ENCODE measurements around the gene SELL. TPM values are rescaled to one million over a fixed set of nuclear protein-coding genes. Genes with fewer than 3 reads are reported as not detected.
"Not testable (repeated sequence)": the region's sequence is repeated elsewhere in the genome, so short reads cannot be mapped to it uniquely, and the experiment has no call there.

Gene SELL
- total RNA-seq, 2 experiments from 2014 or later = 110 to 111 TPM

DNA sequence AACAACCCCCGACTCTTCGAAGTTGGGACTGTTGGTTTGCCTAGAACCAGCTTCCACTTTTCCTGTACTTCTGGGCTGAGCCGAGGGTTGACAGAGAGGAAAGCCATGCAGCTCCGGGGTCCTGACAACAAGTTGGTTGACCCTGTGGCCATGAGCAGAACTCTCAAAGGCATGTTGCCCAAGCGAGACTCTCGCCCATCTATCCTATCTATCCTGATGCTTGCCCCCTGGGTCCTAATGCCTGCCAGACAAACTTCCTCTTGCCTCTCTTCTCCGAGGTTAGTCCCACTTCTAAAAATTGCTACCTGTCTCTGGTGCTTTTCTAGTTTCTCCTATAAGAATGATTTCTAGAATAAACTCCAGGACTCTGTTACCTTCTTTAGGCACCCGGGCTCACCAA is 48.7 kb downstream of the SELL start:
- Mint-ChIP-seq H3K9me3 (peaks cover 29% of the 10 kb centered on the region), H3K36me3 (peaks cover 42% of the 10 kb centered on the region), H3K4me3 (peak overlapping the region; percentile 53), H3K4me1 (peaks cover 47% of the 10 kb centered on the region)
- not testable (repeated sequence) for DNase-seq, H3K27ac Mint-ChIP-seq, H3K27me3 Mint-ChIP-seq

DNA sequence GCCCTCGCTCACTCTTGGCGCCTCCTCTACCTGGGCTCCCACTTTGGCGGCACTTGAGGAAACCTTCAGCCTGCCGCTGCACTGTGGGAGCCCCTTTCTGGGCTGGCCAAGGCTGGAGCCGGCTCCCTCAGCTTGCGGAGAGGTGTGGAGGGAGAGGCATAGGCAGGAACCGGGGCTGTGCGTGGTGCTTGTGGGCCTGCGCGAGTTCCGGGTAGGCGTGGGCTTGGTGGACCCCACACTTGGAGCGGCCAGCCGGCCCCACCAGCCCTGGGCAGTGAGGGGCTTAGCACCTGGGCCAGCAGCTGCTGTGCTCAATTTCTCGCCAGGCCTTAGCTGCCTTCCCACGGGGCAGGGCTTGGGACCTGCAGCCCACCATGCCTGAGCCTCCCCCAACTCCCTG is 50.4 kb downstream of the SELL start:
- not testable (repeated sequence) for DNase-seq, H3K27ac Mint-ChIP-seq, H3K4me3 Mint-ChIP-seq, H3K27me3 Mint-ChIP-seq
- H3K36me3 Mint-ChIP-seq = peaks cover 45% of the 10 kb centered on the region
- peaks cover 37% of the 10 kb centered on the region for H3K4me1 Mint-ChIP-seq
- peaks cover 39% of the 10 kb centered on the region for H3K9me3 Mint-ChIP-seq

DNA sequence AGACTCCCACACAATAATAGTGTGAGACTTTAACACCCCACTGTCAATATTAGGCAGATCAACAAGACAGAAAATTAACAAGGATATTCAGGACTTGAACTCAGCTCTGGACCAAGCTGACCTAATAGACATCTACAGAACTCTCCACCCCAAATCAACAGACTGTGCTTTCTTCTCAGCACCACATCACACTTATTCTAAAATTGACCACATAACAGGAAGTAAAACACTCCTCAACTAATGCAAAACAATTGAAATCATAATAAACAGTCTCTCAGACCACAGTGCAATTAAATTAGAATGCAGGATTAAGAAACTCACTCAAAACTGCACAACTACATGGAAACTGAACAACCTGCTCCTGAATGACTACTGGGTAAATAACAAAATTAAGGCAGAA is 52.6 kb downstream of the SELL start:
- not testable (repeated sequence) for H3K27me3 Mint-ChIP-seq, DNase-seq, H3K27ac Mint-ChIP-seq, H3K4me3 Mint-ChIP-seq
- H3K9me3 Mint-ChIP-seq = peaks cover 47% of the 10 kb centered on the region
- peaks cover 59% of the 10 kb centered on the region for H3K36me3 Mint-ChIP-seq
- peaks cover 39% of the 10 kb centered on the region for H3K4me1 Mint-ChIP-seq

DNA sequence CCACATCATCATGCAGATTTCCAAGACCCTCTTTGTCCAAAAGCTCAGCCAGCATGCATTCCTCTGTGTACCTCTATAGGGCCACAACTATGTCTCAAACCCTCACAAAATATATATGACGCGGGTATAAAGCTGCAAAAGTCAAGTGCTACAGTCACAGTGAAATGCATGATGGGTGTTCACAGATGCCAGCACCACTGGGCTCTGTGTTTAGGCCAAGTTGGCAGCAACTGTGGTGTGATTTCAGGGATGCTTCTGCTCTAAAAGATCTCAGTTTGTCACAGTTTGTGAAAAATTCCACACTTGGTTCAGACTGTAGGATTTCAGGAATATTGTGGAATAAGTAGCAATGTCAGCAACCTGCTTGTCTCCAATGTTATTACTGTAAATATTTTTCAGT is 57.5 kb downstream of the SELL start:
- Mint-ChIP-seq H3K9me3 (peaks cover 45% of the 10 kb centered on the region), H3K27ac (no peak overlapping the region), H3K4me3 (no peak overlapping the region), H3K4me1 (peaks cover 41% of the 10 kb centered on the region), H3K36me3 (peaks cover 44% of the 10 kb centered on the region), H3K27me3 (no peaks in the 10 kb centered on the region)
- DNase-seq = no peak

DNA sequence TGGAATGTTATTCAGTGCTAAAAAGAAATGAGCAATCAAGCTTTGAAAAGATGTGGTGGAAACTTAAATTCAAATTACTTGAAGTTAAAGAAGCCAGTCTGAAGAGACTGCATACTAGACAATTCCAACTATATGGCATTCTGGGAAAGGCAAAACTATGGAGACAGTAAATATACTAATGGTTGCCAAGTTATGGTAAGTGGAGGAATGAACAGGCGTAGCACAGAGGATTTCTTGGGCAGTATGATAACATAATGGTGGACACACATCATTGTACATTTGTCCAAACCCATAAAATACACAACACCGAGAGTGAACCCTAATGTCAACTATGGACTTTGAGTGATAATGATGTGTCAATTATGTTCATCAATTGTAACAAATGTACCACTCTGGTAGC is 60.4 kb downstream of the SELL start:
- Mint-ChIP-seq H3K27ac (no peak overlapping the region), H3K4me1 (peaks cover 45% of the 10 kb centered on the region), H3K4me3 (no peak overlapping the region), H3K36me3 (peaks cover 40% of the 10 kb centered on the region), H3K27me3 (no peaks in the 10 kb centered on the region), H3K9me3 (peaks cover 34% of the 10 kb centered on the region)
- DNase-seq = no peak

DNA sequence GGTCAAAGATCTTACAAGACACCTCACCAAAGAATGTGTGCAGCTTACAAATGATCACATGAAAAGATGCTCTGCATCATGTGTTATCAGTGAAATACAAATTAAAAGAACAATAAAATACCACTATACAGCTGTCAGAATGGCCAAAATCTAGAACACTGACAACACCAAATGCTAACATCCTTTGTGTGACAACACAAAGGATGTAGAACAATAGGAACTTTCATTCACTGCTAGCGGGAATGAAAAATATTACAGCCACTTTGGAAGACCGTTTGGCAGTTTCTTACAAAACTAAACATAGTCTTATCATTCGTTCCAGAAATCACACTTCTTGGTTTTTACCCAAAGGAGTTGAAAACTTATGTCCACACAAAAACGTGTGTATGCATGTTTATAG is 60.9 kb downstream of the SELL start:
- Mint-ChIP-seq H3K9me3 (peaks cover 34% of the 10 kb centered on the region), H3K4me1 (peaks cover 45% of the 10 kb centered on the region), H3K27me3 (no peaks in the 10 kb centered on the region)

DNA sequence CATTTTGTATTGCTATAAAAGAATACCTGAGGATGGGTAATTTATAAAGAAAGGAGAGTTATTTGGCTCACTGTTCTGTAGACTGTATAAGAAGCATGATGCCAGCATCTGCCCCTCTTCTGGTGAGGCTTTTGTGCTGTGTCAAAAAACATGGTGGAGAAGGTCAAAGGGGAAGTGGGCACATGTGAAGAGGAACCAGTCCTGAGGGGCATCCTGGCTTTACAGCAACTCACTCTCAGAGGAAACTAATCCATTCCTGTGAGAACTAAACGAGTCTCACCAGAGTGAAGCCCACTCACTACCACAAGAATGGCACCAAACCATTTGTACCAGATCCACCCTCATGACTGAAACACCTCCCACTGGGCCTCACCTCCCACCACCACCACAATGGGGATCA is 62.7 kb downstream of the SELL start:
- no peak for DNase-seq
- no peaks in the 10 kb centered on the region for H3K27me3 Mint-ChIP-seq
- H3K4me3 Mint-ChIP-seq = peak overlapping the region; percentile 29
- H3K27ac Mint-ChIP-seq = peak overlapping the region; percentile 92
- peaks cover 23% of the 10 kb centered on the region for H3K9me3 Mint-ChIP-seq
- H3K4me1 Mint-ChIP-seq = peaks cover 40% of the 10 kb centered on the region
- peaks cover 27% of the 10 kb centered on the region for H3K36me3 Mint-ChIP-seq

More for the DNA sequence above, 60.9 kb downstream of the SELL start:
- H3K27ac Mint-ChIP-seq = no peak overlapping the region
- H3K36me3 Mint-ChIP-seq = peaks cover 36% of the 10 kb centered on the region
- H3K4me3 Mint-ChIP-seq = no peak overlapping the region
- DNase-seq = no peak

DNA sequence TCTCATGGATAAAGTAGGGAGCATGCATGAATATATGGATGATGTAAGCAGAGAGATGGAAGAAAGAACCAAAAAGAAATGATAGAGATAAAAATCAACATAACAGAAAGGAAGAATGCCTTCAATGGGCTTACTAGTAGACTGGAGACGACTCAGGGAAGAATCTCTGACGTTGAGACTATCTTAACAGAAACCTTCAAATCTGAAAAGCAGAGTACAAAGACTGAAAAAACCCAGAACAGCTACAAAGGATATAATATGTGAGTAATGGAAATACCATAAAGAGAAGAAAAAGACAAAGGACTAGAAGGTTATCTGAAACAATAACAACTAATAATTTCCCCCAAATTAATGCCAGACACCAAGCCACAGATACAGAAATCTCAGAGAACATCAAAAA is 63.2 kb downstream of the SELL start:
- no peaks in the 10 kb centered on the region for H3K27me3 Mint-ChIP-seq

DNA sequence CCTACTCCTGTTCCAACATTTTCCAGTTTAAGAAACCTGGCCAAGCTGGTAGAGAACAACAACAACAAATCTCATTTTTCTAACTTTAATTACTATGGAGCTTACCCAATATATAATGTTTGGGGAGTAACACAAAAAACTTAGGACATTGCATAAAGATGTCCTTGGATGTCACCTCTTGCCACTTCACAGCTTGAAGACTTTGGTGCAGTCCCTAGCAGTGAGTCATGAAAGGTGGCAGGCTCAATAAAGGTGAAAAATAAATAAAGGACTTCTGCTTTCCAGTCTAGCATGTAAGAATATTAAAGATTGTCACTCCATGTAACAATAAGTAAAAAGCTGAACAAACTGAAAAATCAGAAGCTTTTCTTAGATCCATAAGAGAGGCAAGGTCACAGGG is 63.9 kb downstream of the SELL start:
- H3K36me3 Mint-ChIP-seq = peaks cover 27% of the 10 kb centered on the region
- H3K27me3 Mint-ChIP-seq = no peaks in the 10 kb centered on the region
- no peak for DNase-seq
- no peak overlapping the region for H3K4me3 Mint-ChIP-seq
- peaks cover 37% of the 10 kb centered on the region for H3K4me1 Mint-ChIP-seq
- H3K27ac Mint-ChIP-seq = peak overlapping the region; percentile 92
- peaks cover 23% of the 10 kb centered on the region for H3K9me3 Mint-ChIP-seq

More for the DNA sequence above, 63.2 kb downstream of the SELL start:
- H3K4me1 Mint-ChIP-seq = peaks cover 37% of the 10 kb centered on the region
- H3K27ac Mint-ChIP-seq = peak overlapping the region; percentile 92
- peaks cover 23% of the 10 kb centered on the region for H3K9me3 Mint-ChIP-seq
- DNase-seq = no peak
- H3K36me3 Mint-ChIP-seq = peaks cover 27% of the 10 kb centered on the region
- peak overlapping the region; percentile 44 for H3K4me3 Mint-ChIP-seq

DNA sequence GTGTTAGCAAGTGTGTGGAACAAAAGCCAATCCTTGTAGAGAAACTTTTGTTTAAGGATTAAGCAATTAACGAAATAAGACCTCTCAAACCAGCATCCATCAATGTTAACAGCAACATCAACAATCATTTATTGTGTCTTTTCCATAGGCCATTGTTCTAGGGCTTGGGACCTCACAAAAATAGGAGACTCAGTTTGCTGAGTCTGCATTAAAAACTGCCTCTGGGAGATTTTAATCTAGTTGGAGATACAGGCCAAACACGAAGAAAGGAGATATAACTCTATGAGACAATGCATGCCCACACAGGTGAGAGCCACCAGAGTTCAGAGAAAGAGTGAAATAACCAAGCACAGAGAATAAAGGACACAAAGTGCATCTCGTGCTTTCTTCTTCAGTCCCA is 67.1 kb downstream of the SELL start:
- H3K9me3 Mint-ChIP-seq = peaks cover 16% of the 10 kb centered on the region
- H3K27me3 Mint-ChIP-seq = no peaks in the 10 kb centered on the region
- no peak for DNase-seq
- no peak overlapping the region for H3K27ac Mint-ChIP-seq
- no peak overlapping the region for H3K4me3 Mint-ChIP-seq
- peaks cover 38% of the 10 kb centered on the region for H3K4me1 Mint-ChIP-seq
- peaks cover 19% of the 10 kb centered on the region for H3K36me3 Mint-ChIP-seq

Other genes starting within 250 kb of the SELL start
- 1 to 10 TPM; 6.2 to 6.5 TPM for gene SLC19A2, start 225.7 kb downstream of the SELL start, total RNA-seq
- gene F5, start 125.1 kb downstream of the SELL start, total RNA-seq = 10 to 100 TPM; 39.7 to 40.1 TPM
- 1 to 10 TPM in 1 of 2 experiments, under 1 TPM in 1; 0.42 to 1.1 TPM for gene SELP, start 81.5 kb downstream of the SELL start, total RNA-seq
- not detected for gene SELE, start 22.5 kb upstream of the SELL start, total RNA-seq
- 10 to 100 TPM; 13.2 to 15.3 TPM for gene METTL18, start 83.3 kb upstream of the SELL start, total RNA-seq
- 1 to 10 TPM; 9.3 to 9.5 TPM for gene SCYL3, start 182.3 kb upstream of the SELL start, total RNA-seq